Measurements from ENCODE around the gene KLK5.

GRCh38 chr19:50979758-50980157 lies 26.9 kb upstream of the KLK5 start:
- TF ChIP-seq CTCF (IDR thresholded peaks at IDR 0.05) (no peak), POLR2A (IDR thresholded peaks at IDR 0.05) (no peak), EP300 (IDR thresholded peaks at IDR 0.05) (no peak)
